ENCODE measurements around the gene TRMT112.
A peak's percentile ranks its signal among the peaks of the same experiment; 100 is the strongest.

Gene TRMT112

GRCh38 chr11:64349404-64349803 lies 32.0 kb upstream of the TRMT112 start:
- no peak for DNase-seq

DNA sequence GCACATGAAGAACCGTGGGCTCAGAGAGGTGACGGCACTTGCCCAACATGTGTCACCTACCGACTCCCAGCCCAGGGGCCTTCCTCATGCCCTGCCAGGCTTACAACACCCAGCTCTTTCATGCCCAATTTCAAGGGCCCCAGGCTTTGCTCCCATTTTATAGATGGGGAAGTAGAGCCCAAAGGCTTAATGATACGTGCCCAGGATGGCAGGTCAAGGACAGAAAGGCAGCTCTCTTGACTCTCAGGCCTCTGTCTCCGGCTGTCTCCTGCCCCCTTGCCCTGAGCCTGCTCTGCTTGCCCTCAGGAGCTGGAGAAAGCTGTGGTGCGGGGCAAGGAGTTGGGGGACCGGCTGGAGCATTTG lies 31.6 kb upstream of the TRMT112 start:
- DNase-seq, result no peak

DNA sequence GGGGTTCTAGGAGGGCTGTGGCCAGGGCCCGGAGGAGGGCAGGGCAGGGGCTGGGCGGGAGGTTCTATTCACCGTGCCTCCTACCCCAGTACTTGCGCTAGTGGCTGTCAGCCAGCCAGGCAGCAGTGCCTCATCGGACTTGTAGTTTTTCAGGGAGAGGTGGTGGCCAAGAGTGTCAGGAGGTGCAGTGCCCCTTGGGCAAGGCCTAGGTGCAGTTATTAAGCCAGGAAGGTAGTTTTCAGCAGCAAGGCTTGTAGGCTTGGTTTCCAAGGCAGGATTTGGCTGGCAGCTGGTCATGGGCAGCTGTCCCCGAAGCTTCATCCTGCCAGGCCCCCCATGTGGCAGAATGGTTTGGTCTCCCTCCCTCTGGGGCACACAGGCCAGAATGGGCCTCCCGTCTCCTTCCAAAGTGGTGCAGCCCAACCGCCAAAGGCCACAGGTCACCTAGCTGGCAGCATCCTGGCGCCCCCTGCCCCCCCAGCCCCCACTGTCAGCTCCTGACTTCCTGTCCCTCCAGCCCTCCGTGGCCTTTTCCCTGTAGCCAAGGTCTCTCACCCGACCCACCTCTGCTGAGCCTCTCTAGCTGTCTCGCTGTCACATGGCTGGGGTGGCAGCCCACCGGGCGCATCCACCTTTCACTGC lies 31.1 kb upstream of the TRMT112 start:
- DNase-seq, result no peak

GRCh38 chr11:64347193-64347867 lies 30.0 kb upstream of the TRMT112 start:
- no peak for DNase-seq

DNA sequence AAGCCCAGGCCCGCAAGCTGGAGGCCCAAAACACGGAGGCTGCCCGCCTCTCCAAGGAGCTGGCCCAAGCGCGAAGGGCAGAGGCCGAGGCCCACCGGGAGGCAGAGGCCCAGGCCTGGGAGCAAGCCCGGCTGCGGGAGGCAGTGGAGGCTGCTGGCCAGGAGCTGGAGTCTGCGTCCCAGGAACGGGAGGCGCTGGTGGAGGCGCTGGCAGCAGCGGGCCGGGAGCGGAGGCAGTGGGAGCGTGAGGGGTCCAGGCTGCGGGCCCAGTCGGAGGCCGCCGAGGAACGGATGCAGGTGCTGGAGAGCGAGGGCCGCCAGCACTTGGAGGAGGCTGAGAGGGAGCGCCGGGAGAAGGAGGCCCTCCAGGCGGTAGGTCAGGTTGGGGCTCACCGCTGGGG lies 27.4 kb upstream of the TRMT112 start:
- DNase-seq, result no peak

DNA sequence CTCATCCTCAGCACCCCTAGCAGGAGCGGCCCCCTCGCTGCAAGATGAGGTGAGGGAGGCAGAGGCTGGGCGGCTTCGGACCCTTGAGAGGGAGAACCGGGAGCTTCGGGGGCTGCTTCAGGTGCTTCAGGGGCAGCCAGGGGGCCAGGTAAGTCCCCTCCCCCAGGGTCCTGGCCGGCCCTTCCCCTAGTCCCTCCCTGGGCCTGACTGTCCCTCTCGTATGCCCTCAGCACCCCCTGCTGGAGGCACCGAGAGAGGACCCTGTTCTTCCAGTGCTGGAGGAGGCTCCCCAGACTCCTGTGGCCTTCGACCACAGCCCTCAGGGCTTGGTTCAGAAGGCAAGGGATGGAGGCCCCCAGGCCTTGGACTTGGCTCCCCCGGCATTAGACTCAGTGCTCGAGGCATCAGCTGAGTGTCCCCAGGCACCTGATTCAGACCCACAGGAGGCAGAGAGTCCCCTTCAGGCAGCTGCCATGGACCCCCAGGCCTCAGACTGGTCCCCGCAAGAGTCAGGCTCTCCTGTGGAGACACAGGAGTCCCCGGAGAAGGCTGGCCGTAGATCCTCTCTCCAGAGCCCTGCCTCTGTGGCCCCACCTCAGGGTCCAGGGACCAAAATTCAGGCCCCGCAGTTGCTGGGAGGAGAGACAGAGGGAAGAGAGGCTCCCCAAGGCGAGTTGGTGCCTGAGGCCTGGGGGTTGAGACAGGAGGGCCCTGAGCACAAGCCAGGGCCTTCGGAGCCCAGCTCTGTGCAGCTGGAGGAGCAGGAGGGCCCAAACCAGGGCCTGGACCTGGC lies 26.6 kb upstream of the TRMT112 start:
- DNase-seq, result no peak

DNA sequence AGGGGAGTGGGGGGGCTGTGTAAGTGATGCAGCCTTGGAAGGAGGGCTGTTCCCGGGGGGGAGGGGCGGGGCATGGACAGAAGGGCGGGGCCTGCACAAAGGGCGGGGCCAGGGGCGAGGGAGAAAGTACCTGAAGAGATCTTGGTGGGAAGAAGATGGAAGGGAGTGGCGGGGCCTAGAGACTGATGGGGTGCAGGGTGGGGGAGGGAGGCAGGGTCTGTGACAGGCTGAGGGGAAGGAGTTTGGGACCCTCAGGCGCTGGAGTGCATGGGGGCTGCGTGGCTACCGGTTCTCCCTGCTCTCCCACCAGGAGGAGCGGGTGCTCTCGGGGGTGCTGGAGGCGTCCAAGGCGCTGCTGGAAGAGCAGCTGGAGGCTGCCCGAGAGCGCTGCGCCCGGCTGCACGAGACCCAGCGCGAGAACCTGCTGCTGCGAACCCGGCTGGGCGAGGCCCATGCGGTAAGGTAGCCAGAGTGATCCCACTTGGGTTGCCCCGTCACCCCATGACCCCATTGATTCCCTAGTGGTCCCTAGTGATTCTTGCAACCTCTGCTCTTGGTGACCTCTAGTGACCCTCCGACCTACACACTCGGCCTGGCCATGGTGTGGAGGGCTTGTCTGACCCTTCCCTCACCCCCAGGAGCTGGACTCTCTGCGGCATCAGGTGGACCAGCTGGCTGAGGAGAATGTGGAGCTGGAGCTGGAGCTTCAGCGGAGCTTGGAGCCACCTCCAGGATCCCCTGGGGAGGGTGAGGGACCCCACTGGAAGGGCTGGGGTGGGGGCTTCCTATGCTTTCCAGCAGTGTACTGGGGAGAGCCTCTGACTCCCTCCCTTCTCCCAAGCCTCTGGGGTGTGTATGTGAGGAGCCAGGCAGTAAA lies 25.7 kb upstream of the TRMT112 start:
- DNase-seq, result no peak

DNA sequence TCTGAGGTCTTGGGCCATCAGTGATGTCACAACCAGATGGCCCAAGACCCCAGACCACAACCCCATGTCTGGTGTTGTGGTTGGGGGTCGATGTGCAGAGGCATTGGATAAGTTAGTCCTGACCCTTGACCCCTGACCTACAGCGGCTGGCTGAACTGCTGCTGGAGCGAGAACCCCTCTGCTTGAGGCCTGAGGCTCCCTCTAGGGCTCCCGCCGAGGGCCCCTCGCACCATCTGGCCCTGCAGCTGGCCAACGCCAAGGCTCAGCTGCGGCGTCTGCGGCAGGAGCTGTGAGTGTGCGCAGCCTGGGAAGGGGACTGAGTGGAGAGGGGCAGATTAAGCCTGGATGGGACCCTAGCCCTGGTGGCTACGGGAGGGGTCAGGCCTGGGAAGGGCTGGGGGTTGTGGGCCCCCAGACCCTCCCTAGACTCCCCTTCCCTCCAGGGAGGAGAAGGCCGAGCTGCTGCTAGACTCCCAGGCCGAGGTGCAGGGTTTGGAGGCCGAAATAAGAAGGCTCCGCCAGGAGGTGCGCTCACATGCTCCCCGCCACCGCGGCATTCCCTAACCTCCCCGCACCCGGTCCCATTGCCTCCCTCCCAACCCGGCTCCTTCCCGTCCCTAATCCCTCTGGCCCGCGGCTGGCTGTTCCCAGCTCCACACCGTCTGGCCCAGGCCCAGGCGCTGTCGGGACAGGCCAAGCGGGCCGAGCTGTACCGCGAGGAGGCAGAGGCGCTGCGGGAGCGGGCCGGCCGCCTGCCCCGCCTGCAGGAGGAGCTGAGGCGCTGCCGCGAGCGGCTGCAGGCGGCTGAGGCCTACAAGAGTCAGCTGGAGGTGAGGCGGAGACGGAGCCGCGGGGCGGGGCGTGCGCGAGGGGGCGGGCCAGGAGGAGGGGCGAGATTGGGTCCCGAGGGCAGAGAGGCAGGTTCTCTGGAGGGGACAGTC lies 24.8 kb upstream of the TRMT112 start:
- DNase-seq, result no peak

- DNase-seq, result no peak
Measured at GRCh38 chr11:64341429-64341828, 24.1 kb upstream of the TRMT112 start.

- no peak for DNase-seq
Measured at GRCh38 chr11:64340671-64341335, 23.4 kb upstream of the TRMT112 start.

GRCh38 chr11:64339754-64340408 lies 22.5 kb upstream of the TRMT112 start, which contains the start of gene CCDC88B:
Gene CCDC88B, plus strand, starts transcription at chr11:64340204. Its CDS starts 63 bp downstream, at chr11:64340267.
- DNase-seq, result no peak

GRCh38 chr11:64339286-64339685 lies 21.9 kb upstream of the TRMT112 start:
- DNase-seq, result no peak

DNA sequence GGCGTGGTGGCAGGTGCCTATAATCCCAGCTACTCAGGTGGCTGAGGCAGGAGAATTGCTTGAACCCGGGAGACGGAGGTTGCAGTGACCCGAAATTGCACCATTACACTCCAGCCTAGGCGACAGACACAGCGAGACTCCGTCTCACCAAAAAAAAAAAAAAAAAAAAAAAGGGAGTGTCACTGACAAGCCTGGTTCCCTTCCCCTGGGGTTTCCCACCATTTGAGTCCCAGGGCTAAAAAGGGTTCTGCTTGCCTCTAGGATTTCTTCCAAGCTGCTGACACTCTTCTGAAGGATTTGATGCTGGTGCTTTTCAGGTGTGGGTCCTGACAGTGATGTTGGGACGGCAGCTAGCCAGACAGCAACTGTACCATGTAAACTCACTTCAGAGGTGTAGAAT lies 21.4 kb upstream of the TRMT112 start:
- no peak for DNase-seq

DNA sequence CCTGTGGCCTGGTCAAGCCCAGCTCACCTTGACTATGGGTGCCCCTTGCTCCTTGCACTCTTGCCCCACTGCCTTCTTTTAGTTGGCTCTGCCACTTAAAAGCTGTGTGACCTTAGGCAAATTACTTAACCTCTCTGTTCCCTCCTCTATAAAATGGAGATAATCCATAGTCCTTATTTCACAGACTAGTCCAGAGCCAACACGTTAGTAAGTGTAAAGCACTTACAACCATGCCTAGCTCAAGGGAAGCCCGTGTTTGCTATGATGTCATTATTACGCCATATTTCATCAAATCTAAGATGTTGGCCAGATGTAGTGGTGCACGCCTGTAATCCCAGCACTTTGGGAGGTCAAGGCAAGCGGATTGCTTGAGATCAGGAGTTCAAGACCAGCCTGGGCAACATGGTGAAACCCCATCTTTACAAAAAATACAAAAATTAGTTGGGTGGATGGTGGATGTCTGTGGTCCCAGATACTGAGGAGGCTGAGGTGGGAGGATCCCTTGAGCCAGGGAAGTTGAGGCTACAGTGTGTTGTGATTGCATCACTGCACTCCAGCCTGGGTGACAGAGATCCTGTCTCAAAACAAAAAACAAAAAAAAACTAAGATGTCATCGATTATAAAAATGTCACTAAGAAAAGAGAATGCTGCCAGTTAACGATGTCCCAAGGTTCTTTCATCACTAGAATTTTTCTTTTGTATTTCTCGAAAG lies 20.3 kb upstream of the TRMT112 start:
- no peak for DNase-seq

DNA sequence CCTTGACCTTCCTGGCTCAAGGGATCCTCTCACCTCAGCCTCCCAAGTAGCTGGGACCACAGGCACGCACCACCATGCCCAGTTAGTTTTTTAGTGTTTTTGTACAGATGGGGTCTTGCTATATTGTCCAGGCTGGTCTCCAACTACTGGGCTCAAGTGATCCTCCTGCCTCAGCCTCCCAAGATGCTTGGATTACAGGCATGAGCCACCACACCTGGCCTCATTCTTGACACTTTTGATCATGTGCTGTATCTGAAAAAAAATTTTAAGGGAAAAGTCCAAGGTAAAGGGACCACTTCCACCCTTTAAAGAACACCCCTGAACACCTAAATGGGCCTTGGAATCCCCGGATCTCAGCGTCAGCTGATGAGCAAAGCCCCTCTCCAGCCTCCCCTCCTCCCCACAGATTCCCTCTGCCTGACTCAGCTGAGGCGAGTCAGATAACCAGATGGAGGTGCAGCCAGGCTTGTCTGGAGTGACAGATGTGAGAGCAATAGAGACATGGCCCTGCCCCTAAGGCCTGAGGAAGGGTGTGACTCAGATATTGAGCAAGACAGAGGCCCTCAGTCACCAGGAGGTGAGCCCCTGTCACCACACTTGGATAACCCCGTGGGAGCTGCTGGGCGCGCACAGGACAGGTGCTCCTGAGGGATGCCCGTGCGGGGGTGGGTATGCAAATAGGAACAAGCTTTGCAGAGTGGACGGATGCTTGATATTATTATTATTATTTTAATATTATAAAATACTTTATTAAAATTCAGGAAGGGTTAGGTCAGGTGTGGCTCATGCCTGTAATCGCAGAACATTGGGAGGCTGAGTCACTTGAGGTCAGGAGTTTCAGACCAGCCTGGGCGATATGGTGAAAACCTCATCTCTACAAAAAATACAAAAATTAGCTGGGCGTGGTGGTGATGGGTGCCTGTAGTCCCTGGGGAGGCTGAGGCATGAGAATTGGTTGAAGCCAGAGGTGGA lies 17.7 kb upstream of the TRMT112 start:
- DNase-seq, result peak; percentile 95 to 97

DNA sequence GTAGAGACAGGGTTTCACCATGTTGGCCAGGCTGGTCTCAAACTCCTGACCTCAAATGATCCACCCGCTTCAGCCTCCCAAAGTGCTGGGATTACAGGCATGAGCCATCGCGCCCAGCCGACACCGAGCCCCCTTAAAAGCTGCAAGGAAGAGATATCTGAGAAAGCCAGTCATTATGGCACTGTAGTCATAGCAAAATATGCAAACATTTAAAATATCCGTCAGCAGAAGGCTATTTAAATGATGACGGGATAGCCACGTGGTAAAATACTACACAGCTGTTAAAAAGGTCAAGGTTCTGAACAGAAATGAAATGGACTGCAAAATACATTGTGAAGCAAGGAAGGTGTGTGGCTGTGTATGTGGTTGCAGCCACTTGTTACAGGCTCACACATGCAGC lies 16.2 kb upstream of the TRMT112 start:
- DNase-seq, result no peak

DNA sequence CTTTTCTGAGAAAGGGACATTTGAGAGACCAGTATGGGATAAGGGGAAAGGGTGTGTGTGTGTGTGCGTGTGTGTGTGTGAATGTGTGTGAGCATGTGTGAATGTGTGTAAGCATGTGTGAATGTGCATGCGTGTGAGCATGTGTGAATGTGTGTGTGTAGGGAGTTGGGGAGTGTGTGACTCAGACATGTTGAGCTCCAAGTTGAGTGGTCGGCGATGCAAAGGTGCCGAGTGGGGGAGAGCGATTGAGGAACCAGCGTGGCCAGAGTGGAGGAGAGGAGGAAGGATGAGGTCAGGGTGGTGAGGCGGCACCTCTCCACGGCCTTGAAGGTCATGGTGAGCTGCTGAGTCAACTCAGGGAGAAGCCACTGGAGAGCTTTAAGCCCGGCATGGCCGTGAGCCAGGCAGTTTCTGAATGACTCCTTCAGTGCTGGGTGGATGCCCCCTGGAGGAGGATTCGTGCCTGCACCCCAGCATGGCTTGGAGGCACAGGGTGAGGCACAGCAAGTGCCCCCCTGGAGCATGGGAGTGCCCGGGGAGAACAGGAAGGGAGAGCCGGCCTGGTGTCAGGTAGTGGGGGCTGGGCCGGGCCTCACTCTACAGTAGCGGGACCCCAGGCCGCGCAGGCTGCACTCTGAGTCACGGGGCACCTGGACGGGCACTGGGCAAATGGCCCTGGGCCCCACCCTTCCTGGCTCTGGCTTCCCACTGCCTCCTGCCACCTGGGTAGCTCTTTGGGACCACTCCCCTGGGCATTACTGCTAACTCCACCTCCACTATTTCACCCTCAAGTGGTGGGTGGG lies 14.4 kb upstream of the TRMT112 start:
- DNase-seq, result peak; percentile 83 to 84

DNA sequence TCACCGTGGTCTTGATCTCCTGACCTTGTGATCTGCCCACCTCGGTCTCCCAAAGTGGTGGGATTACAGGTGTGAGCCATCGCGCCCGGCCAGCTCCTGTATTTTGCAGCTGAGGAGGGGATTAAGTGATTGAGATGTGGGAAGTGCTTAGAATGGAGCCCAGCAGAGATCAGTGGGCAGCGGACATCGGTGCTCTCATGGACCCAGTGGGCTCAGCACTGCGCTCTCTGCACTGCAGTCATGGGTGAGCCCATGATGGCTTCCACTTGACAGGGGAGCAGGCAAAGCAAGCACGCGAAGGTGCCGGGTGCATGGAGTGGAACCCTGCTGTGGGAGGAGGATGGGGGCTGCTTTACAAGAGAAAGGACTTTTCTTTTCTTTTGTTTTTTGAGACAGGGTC lies 13.5 kb upstream of the TRMT112 start:
- DNase-seq, result no peak
